ENCODE results near the gene LPCAT3.

Gene LPCAT3

DNA sequence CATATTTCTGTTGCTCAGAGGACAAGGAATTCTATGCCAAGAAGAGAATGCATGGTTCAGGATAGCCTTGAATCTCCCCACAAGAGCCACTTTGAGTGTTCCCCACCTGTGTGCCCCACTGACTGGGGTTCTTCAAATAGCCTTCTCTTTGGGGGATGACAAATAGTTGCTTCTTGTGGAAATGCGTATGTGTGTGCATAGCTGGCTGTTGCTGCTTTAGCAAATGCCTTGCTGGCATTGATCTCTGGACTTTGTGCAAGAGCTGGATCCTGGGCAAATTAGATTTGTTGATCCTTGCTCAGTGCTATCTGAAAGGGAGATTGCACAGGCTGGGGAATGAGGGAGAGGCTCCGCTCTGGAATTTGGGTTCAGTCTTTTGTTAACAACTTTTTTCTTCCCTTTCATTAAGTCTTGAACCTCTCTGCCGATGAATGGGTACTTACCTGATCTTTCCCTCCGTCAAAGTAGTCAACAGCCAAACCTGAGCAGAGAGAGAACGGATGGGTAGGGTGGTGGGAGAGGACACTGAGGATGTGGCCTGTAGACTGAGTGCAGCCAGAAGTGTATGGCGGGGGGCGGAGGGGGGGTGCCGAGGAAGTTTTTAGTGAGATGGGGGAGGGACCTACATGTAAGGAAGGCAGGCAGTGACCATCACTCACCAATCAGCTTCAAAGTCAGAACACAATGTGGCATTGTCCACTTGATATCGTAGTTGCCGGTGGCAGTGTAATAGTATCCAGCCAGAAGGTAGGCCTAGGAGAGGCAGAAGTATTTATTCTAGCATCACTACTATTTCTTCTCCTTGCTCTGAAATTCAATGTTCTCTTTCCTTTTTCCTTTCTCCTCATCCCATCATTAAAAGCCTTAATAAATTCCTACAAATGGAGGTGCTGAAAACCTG is 36.9 kb downstream of the LPCAT3 start:
- H3K9me3 ChIP-seq (ENCODE audit: control insufficient read depth, low read length) = no peaks in the 10 kb centered on the region
- peaks cover 4% of the 10 kb centered on the region for H3K79me2 ChIP-seq
- no peaks in the 10 kb centered on the region for H3K36me3 ChIP-seq (ENCODE audit: control insufficient read depth, insufficient read depth, low read length)
- H3K27ac ChIP-seq = no peak overlapping the region
- no peak overlapping the region for H2AFZ ChIP-seq
- H3K4me3 ChIP-seq (ENCODE audit: low read depth, low read length) = no peak overlapping the region
- no peak overlapping the region for H3K4me2 ChIP-seq (ENCODE audit: low read length)
- no peak overlapping the region for H3K9ac ChIP-seq
- no peak for TF ChIP-seq CTCF (IDR thresholded peaks at IDR 0.05)
- H3K4me1 ChIP-seq = no peaks in the 10 kb centered on the region
- H3K27me3 ChIP-seq (ENCODE audit: control insufficient read depth, insufficient read depth, low read length) = no peaks in the 10 kb centered on the region

GRCh38 chr12:6980740-6981139 is 37.5 kb downstream of the LPCAT3 start:
- Histone ChIP-seq H3K27ac (no peak overlapping the region), H2AFZ (no peak overlapping the region), H3K36me3 (ENCODE audit: control insufficient read depth, insufficient read depth, low read length) (no peaks in the 10 kb centered on the region), H3K79me2 (peaks cover 4% of the 10 kb centered on the region), H3K4me1 (no peaks in the 10 kb centered on the region), H3K9me3 (ENCODE audit: control insufficient read depth, low read length) (no peaks in the 10 kb centered on the region), H3K4me3 (ENCODE audit: low read depth, low read length) (no peak overlapping the region), H3K9ac (no peak overlapping the region), H3K4me2 (ENCODE audit: low read length) (no peak overlapping the region), H3K27me3 (ENCODE audit: control insufficient read depth, insufficient read depth, low read length) (no peaks in the 10 kb centered on the region)
- TF ChIP-seq CTCF (IDR thresholded peaks at IDR 0.05) = no peak

DNA sequence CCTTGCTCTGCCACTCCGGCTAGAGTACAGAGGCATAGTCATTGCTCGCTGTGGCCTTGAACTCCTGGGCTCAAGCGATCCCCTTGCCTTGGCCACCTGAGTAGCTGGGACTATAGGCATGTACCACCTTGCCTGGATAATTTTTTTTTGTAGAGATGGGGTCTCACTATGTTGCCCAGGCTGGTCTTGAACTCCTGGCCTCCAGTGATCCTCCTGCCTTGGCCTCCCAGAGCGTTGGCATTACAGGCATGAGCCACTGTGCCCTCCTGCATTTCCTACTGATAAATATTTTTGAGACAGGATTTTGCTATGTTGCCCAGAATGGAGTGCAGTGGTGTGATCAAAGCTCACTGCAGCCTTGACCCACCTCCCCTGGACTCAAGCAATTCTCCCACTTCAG is 38.2 kb downstream of the LPCAT3 start:
- TF ChIP-seq CTCF (IDR thresholded peaks at IDR 0.05) = no peak
- Histone ChIP-seq H2AFZ (no peak overlapping the region), H3K27me3 (ENCODE audit: control insufficient read depth, insufficient read depth, low read length) (no peaks in the 10 kb centered on the region), H3K4me2 (ENCODE audit: low read length) (no peak overlapping the region), H3K36me3 (ENCODE audit: control insufficient read depth, insufficient read depth, low read length) (no peaks in the 10 kb centered on the region), H3K9ac (no peak overlapping the region), H3K4me3 (ENCODE audit: low read depth, low read length) (no peak overlapping the region), H3K4me1 (no peaks in the 10 kb centered on the region), H3K27ac (no peak overlapping the region), H3K79me2 (peaks cover 4% of the 10 kb centered on the region), H3K9me3 (ENCODE audit: control insufficient read depth, low read length) (no peaks in the 10 kb centered on the region)

DNA sequence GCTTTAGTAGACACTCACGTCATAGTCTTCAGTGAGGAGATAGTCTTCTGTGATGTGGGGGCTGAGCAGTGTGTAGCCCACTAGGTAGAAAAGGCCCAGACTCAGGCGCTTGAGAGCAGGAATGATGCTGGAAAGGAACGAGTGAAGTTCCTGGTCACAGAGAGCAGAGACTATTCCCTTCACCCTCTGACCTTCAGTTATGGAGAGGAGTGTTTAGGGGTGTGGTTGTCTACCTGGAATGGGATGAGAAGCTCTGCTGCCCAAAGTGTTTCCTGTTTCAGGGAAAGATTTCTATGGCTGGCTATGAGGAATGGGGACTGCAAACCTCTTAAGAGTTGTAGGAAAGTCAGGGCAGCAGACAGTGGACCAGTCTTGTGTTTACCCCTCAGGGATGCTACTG is 38.8 kb downstream of the LPCAT3 start:
- Histone ChIP-seq H3K79me2 (peaks cover 4% of the 10 kb centered on the region), H3K4me3 (ENCODE audit: low read depth, low read length) (no peak overlapping the region), H3K27me3 (ENCODE audit: control insufficient read depth, insufficient read depth, low read length) (no peaks in the 10 kb centered on the region), H2AFZ (no peak overlapping the region), H3K36me3 (ENCODE audit: control insufficient read depth, insufficient read depth, low read length) (no peaks in the 10 kb centered on the region), H3K9me3 (ENCODE audit: control insufficient read depth, low read length) (no peaks in the 10 kb centered on the region), H3K9ac (no peak overlapping the region), H3K4me2 (ENCODE audit: low read length) (no peak overlapping the region), H3K4me1 (no peaks in the 10 kb centered on the region), H3K27ac (no peak overlapping the region)
- no peak for TF ChIP-seq CTCF (IDR thresholded peaks at IDR 0.05)

DNA sequence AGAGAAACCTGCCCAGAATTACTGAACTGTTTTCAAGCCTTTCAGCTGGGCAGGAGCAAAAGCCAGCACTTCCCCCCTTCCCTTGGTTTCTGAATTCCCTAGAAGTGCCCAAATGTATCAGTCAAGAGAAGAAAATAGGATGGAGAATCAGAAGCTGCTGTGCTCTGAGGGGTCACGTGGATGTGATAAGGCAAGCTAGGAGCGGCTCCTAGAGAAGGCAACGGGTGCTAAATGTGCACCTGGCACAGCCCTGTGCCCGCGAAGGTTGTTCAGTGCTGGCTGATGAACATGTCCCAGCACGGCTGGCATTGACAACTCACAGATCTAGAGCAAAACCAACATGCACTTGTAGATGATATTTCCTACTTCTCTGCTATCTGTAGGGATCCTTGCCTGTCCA is 39.3 kb downstream of the LPCAT3 start:
- TF ChIP-seq CTCF (IDR thresholded peaks at IDR 0.05) = no peak
- Histone ChIP-seq H3K4me2 (ENCODE audit: low read length) (no peak overlapping the region), H3K9ac (no peak overlapping the region)

More for the DNA sequence above, 39.3 kb downstream of the LPCAT3 start:
- Histone ChIP-seq H3K27me3 (ENCODE audit: control insufficient read depth, insufficient read depth, low read length) (no peaks in the 10 kb centered on the region), H2AFZ (no peak overlapping the region), H3K36me3 (ENCODE audit: control insufficient read depth, insufficient read depth, low read length) (no peaks in the 10 kb centered on the region), H3K79me2 (peaks cover 4% of the 10 kb centered on the region), H3K4me3 (ENCODE audit: low read depth, low read length) (no peak overlapping the region), H3K4me1 (no peaks in the 10 kb centered on the region), H3K9me3 (ENCODE audit: control insufficient read depth, low read length) (no peaks in the 10 kb centered on the region), H3K27ac (no peak overlapping the region)
